ENCODE results near the gene IQCK.

The IQCK gene

GRCh38 chr16:19705146-19705501, 12.9 kb upstream of the IQCK start:
- no peak for TF ChIP-seq CTCF (IDR thresholded peaks at IDR 0.05; ENCODE audit: control insufficient read depth, insufficient read depth, low read depth, low read length, missing control alignments)
- no peak for DNase-seq (ENCODE audit: low read depth)
- no peak overlapping the region for H3K4me3 ChIP-seq (ENCODE audit: control insufficient read depth, low read depth, low read length)

GRCh38 chr16:19705843-19706242, 12.2 kb upstream of the IQCK start:
- no peak for DNase-seq (ENCODE audit: low read depth)
- no peak for TF ChIP-seq CTCF (IDR thresholded peaks at IDR 0.05; ENCODE audit: control insufficient read depth, insufficient read depth, low read depth, low read length, missing control alignments)
- H3K4me3 ChIP-seq (ENCODE audit: control insufficient read depth, low read depth, low read length): no peak overlapping the region

- H3K4me3 ChIP-seq (ENCODE audit: control insufficient read depth, low read depth, low read length): no peak overlapping the region
- no peak for DNase-seq (ENCODE audit: low read depth)
- no peak for TF ChIP-seq CTCF (IDR thresholded peaks at IDR 0.05; ENCODE audit: control insufficient read depth, insufficient read depth, low read depth, low read length, missing control alignments)
These were observed 11.2 kb upstream of the IQCK start for GRCh38 chr16:19706846-19707245.

- H3K4me3 ChIP-seq (ENCODE audit: control insufficient read depth, low read depth, low read length): no peak overlapping the region
- no peak for TF ChIP-seq CTCF (IDR thresholded peaks at IDR 0.05; ENCODE audit: control insufficient read depth, insufficient read depth, low read depth, low read length, missing control alignments)
- DNase-seq (ENCODE audit: low read depth): no peak
These were observed 10.3 kb upstream of the IQCK start for GRCh38 chr16:19707569-19708295.

GRCh38 chr16:19708296-19709205, 9.5 kb upstream of the IQCK start:
- TF ChIP-seq CTCF (IDR thresholded peaks at IDR 0.05; ENCODE audit: control insufficient read depth, insufficient read depth, low read depth, low read length, missing control alignments): no peak
- DNase-seq (ENCODE audit: low read depth): no peak
- no peak overlapping the region for H3K4me3 ChIP-seq (ENCODE audit: control insufficient read depth, low read depth, low read length)

- no peak overlapping the region for H3K4me3 ChIP-seq (ENCODE audit: control insufficient read depth, low read depth, low read length)
- DNase-seq (ENCODE audit: low read depth): no peak
- TF ChIP-seq CTCF (IDR thresholded peaks at IDR 0.05; ENCODE audit: control insufficient read depth, insufficient read depth, low read depth, low read length, missing control alignments): no peak
These were observed 8.5 kb upstream of the IQCK start for GRCh38 chr16:19709381-19710136.

Data from AG09309 (cell line).